ENCODE results near the gene TMEM106B.

Gene TMEM106B

DNA sequence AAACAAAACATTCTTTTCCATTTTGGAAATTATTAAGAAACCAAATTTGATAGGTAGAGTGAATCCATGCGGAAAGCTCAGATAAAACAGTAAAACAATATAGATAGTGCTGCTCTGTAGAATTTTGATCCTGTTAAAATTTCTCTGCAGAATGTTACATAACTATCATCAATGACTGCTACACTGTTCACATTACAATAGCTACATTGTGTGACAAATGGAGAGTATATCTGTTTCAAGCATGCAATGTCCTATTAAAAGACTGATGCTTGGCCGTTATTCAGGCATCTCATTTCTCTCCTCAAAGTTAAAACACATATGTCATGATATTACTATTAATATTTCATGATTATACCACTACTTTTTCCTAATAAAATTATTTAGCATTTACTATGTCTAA is 14.7 kb upstream of the TMEM106B start:
- Histone ChIP-seq H3K36me3 (ENCODE audit: control insufficient read depth, low read length) (no peaks in the 10 kb centered on the region), H3K4me1 (ENCODE audit: control insufficient read depth, low read length) (no peaks in the 10 kb centered on the region), H3K79me2 (ENCODE audit: control insufficient read depth, low read length) (no peaks in the 10 kb centered on the region), H3K4me2 (ENCODE audit: low read length) (no peak overlapping the region), H3K27ac (ENCODE audit: low read depth, low read length) (no peak overlapping the region), H3K27me3 (ENCODE audit: control insufficient read depth, low read length) (peaks cover 4% of the 10 kb centered on the region; the same call in 1 of the 2 replicates), H3K9me3 (ENCODE audit: control insufficient read depth, insufficient read depth, low read length) (no peaks in the 10 kb centered on the region), H4K20me1 (ENCODE audit: control insufficient read depth, insufficient read depth, low read depth, low read length) (no peaks in the 10 kb centered on the region), H3K9me2 (replicated peaks; ENCODE audit: control insufficient read depth, low read length) (no peaks in the 10 kb centered on the region), H3K4me3 (ENCODE audit: low read length) (no peak overlapping the region), H3F3A (ENCODE audit: control insufficient read depth, insufficient read depth) (no peaks in the 10 kb centered on the region)
- TF ChIP-seq, protein P1, sequence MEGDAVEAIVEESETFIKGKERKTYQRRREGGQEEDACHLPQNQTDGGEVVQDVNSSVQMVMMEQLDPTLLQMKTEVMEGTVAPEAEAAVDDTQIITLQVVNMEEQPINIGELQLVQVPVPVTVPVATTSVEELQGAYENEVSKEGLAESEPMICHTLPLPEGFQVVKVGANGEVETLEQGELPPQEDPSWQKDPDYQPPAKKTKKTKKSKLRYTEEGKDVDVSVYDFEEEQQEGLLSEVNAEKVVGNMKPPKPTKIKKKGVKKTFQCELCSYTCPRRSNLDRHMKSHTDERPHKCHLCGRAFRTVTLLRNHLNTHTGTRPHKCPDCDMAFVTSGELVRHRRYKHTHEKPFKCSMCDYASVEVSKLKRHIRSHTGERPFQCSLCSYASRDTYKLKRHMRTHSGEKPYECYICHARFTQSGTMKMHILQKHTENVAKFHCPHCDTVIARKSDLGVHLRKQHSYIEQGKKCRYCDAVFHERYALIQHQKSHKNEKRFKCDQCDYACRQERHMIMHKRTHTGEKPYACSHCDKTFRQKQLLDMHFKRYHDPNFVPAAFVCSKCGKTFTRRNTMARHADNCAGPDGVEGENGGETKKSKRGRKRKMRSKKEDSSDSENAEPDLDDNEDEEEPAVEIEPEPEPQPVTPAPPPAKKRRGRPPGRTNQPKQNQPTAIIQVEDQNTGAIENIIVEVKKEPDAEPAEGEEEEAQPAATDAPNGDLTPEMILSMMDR (IDR thresholded peaks at IDR 0.05; ENCODE audit: low read depth, low read length, poor library complexity, severe bottlenecking) = no peak
- TF ChIP-seq EZH2phosphoT487 (IDR thresholded peaks at IDR 0.05; ENCODE audit: borderline replicate concordance, low read length) = no peak

- H3K27ac ChIP-seq (ENCODE audit: low read depth, low read length) = no peak overlapping the region
These were observed 11.7 kb upstream of the TMEM106B start for GRCh38 chr7:12199363-12199762.

DNA sequence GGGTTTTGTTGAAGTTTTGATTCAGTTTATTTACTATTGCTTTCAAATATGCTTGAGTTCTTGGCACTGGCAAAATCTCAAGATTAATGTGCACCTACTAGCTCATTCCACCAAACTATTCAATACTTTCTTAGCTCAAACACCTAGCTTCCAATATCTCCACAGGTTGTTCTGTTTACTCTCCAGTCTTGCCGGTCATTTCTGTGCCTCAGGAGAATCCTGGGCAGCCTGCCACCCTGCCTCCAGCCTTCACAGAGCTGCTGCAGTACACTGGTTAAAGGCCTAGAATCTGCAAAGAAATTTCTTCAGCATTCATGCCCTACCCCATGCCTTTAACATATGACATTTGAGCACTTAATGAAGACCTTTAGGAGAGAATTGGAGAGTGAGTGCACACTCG is 4.0 kb upstream of the TMEM106B start:
- Histone ChIP-seq H3F3A (ENCODE audit: control insufficient read depth, insufficient read depth) (no peaks in the 10 kb centered on the region), H3K79me2 (ENCODE audit: control insufficient read depth, low read length) (peaks cover 8% of the 10 kb centered on the region), H3K36me3 (ENCODE audit: control insufficient read depth, low read length) (no peaks in the 10 kb centered on the region)

More at GRCh38 chr7:12199363-12199762, 11.7 kb upstream of the TMEM106B start:
- Histone ChIP-seq H3K9me3 (ENCODE audit: control insufficient read depth, insufficient read depth, low read length) (no peaks in the 10 kb centered on the region), H3K79me2 (ENCODE audit: control insufficient read depth, low read length) (no peaks in the 10 kb centered on the region), H3K4me3 (ENCODE audit: low read length) (no peak overlapping the region), H3K4me2 (ENCODE audit: low read length) (no peak overlapping the region), H3K27me3 (ENCODE audit: control insufficient read depth, low read length) (peaks cover 4% of the 10 kb centered on the region; the same call in 1 of the 2 replicates), H3F3A (ENCODE audit: control insufficient read depth, insufficient read depth) (no peaks in the 10 kb centered on the region), H3K9me2 (replicated peaks; ENCODE audit: control insufficient read depth, low read length) (no peaks in the 10 kb centered on the region), H4K20me1 (ENCODE audit: control insufficient read depth, insufficient read depth, low read depth, low read length) (no peaks in the 10 kb centered on the region), H3K4me1 (ENCODE audit: control insufficient read depth, low read length) (no peaks in the 10 kb centered on the region), H3K36me3 (ENCODE audit: control insufficient read depth, low read length) (no peaks in the 10 kb centered on the region)
- no peak for TF ChIP-seq EZH2phosphoT487 (IDR thresholded peaks at IDR 0.05; ENCODE audit: borderline replicate concordance, low read length)
- TF ChIP-seq, protein P1 (IDR thresholded peaks at IDR 0.05; ENCODE audit: low read depth, low read length, poor library complexity, severe bottlenecking) = no peak

More for the DNA sequence above, 4.0 kb upstream of the TMEM106B start:
- no peak for TF ChIP-seq EZH2phosphoT487 (IDR thresholded peaks at IDR 0.05; ENCODE audit: borderline replicate concordance, low read length)
- TF ChIP-seq, protein P1 (IDR thresholded peaks at IDR 0.05; ENCODE audit: low read depth, low read length, poor library complexity, severe bottlenecking) = no peak
- Histone ChIP-seq H3K4me3 (ENCODE audit: low read length) (no peak overlapping the region), H3K4me2 (ENCODE audit: low read length) (no peak overlapping the region), H3K4me1 (ENCODE audit: control insufficient read depth, low read length) (peaks cover 18% of the 10 kb centered on the region), H3K27ac (ENCODE audit: low read depth, low read length) (no peak overlapping the region), H3K9me2 (replicated peaks; ENCODE audit: control insufficient read depth, low read length) (no peaks in the 10 kb centered on the region), H3K9me3 (ENCODE audit: control insufficient read depth, insufficient read depth, low read length) (no peaks in the 10 kb centered on the region), H3K27me3 (ENCODE audit: control insufficient read depth, low read length) (peaks cover 26% of the 10 kb centered on the region), H4K20me1 (ENCODE audit: control insufficient read depth, insufficient read depth, low read depth, low read length) (no peaks in the 10 kb centered on the region)

All from DOHH2 (cell line).